C4-2B (cell line): Measurements from ENCODE around the gene DNAH3.

ENCODE experiments used
- ZFX ChIP-seq: fragments of 450-650 bp; IDR thresholded peaks from 2 replicates; pipeline ENCODE4 v1.6.1; 2017
- TF ChIP-seq, protein P1 (sequence below): fragments of 450-650 bp; conservative IDR thresholded peaks from 2 replicates; pipeline ENCODE4 v1.5.1; 2017; ENCODE audit warnings: mild to moderate bottlenecking

DNA sequence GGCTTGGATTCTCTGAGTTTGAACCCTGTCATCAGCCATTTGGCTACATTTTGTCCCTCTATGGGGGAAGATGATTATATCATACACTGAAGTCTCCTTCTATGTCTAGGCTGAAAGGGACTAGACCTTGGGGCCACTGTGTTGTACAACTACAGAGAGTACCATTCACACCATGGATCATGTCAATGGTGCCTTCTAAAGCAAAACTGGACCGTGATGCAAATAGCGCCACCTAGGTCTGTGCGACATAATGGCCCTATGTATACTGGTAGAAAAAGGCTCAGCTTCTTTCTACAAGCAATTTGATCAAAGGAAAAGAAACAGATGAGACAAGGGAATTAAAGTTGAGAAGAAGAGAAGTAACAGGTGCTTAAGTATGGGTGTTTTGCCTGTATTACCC, 149.4 kb downstream of the DNAH3 start:
- TF ChIP-seq, protein P1, sequence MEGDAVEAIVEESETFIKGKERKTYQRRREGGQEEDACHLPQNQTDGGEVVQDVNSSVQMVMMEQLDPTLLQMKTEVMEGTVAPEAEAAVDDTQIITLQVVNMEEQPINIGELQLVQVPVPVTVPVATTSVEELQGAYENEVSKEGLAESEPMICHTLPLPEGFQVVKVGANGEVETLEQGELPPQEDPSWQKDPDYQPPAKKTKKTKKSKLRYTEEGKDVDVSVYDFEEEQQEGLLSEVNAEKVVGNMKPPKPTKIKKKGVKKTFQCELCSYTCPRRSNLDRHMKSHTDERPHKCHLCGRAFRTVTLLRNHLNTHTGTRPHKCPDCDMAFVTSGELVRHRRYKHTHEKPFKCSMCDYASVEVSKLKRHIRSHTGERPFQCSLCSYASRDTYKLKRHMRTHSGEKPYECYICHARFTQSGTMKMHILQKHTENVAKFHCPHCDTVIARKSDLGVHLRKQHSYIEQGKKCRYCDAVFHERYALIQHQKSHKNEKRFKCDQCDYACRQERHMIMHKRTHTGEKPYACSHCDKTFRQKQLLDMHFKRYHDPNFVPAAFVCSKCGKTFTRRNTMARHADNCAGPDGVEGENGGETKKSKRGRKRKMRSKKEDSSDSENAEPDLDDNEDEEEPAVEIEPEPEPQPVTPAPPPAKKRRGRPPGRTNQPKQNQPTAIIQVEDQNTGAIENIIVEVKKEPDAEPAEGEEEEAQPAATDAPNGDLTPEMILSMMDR, result peak; percentile 63
- TF ChIP-seq ZFX, result no peak
